ENCODE measurements around the gene COG6. TPM values are rescaled to one million over a fixed set of nuclear protein-coding genes. Genes with fewer than 3 reads are reported as not detected.

The COG6 gene
- polyA plus RNA-seq, 1 of the 3 experiments (the other 2 are of a cell fraction) = 13.1 TPM

GRCh38 chr13:39637890-39638289, 17.6 kb upstream of the COG6 start (continued):
- TF ChIP-seq REST (IDR thresholded peaks at IDR 0.05; ENCODE audit: low read depth, low read length) (no peak), IRF3 (IDR thresholded peaks at IDR 0.05; ENCODE audit: low read depth, low read length) (no peak), MAX (IDR thresholded peaks at IDR 0.05; ENCODE audit: low read depth) (no peak), RCOR1 (IDR thresholded peaks at IDR 0.05; ENCODE audit: low read length) (no peak), TEAD4 (IDR thresholded peaks at IDR 0.05; ENCODE audit: borderline replicate concordance, insufficient read depth) (no peak), CTCF (IDR thresholded peaks at IDR 0.05) (no peak), JUND (IDR thresholded peaks at IDR 0.05) (no peak)

- Histone ChIP-seq H3K36me3 (replicated peaks in 1 of 2; ENCODE audit: control insufficient read depth in 1 of 2, insufficient read depth in 2 of 2, low read length in 1 of 2) (no peaks in the 10 kb centered on the region), H3K79me2 (ENCODE audit: insufficient read depth) (no peaks in the 10 kb centered on the region), H3F3A (replicated peaks; ENCODE audit: insufficient read depth) (no peaks in the 10 kb centered on the region), H3K4me1 (ENCODE audit: control insufficient read depth in 1 of 2, insufficient read depth in 2 of 2, low read depth in 1 of 2, low read length in 1 of 2) (no peaks in the 10 kb centered on the region), H2AFZ (ENCODE audit: low read depth) (no peak overlapping the region), H4K20me1 (ENCODE audit: insufficient read depth) (no peaks in the 10 kb centered on the region), H3K9ac (no peak overlapping the region), H3K9me3 (no peaks in the 10 kb centered on the region), H3K4me2 (no peak overlapping the region), H3K27ac (ENCODE audit: low read depth in 2 of 2, low read length in 1 of 2) (no peak overlapping the region), H3K27me3 (ENCODE audit: insufficient read depth) (no peaks in the 10 kb centered on the region; the same call in 1 of the 2 replicates), H3K9me2 (no peaks in the 10 kb centered on the region), H3K4me3 (ENCODE audit: low read depth in 2 of 2, low read length in 1 of 2) (no peak overlapping the region)
- ChIA-PET CTCF (interaction anchor here (0.9 kb wide), 1 partner anchor 26 kb away, joined by 3 read pairs; no protein-coding TSS in a partner anchor), POLR2A (no interaction called here)
- 41% methylated on average over 1 of the region's 1 CpG for WGBS (ENCODE audit: low lambda C conversion rate)
- DNase-seq = no peak
- no peak for TF ChIP-seq MXI1 (IDR thresholded peaks at IDR 0.05; ENCODE audit: low read depth, low read length)
- no peak for TF ChIP-seq JUND (IDR thresholded peaks at IDR 0.05)
- TF ChIP-seq ELF1 (IDR thresholded peaks at IDR 0.05) = no peak
- no peak for TF ChIP-seq TEAD4 (IDR thresholded peaks at IDR 0.05; ENCODE audit: borderline replicate concordance, insufficient read depth)
- TF ChIP-seq MEF2A (IDR thresholded peaks at IDR 0.05; ENCODE audit: borderline replicate concordance, low read depth) = no peak
- TF ChIP-seq POLR2AphosphoS5 (IDR thresholded peaks at IDR 0.05; ENCODE audit: low read depth, low read length) = no peak
- TF ChIP-seq USF1 (IDR thresholded peaks at IDR 0.05; ENCODE audit: borderline replicate concordance, low read depth) = no peak
- no peak for TF ChIP-seq CTCF (IDR thresholded peaks at IDR 0.05)
- no peak for TF ChIP-seq RAD21 (IDR thresholded peaks at IDR 0.05; ENCODE audit: low read length)
- no peak for TF ChIP-seq EZH2phosphoT487 (IDR thresholded peaks at IDR 0.05; ENCODE audit: borderline replicate concordance, low read depth)
- no peak for TF ChIP-seq RCOR1 (IDR thresholded peaks at IDR 0.05; ENCODE audit: low read length)
- TF ChIP-seq FOXM1 (IDR thresholded peaks at IDR 0.05; ENCODE audit: low read depth) = no peak
- TF ChIP-seq YY1 (IDR thresholded peaks at IDR 0.05; ENCODE audit: low read depth) = no peak
- TF ChIP-seq GABPA (IDR thresholded peaks at IDR 0.05; ENCODE audit: low read depth) = no peak
- TF ChIP-seq NFIC (IDR thresholded peaks at IDR 0.05; ENCODE audit: borderline replicate concordance) = no peak
Observed at GRCh38 chr13:39641645-39642044, 13.8 kb upstream of the COG6 start.
